A549 (cell line): ENCODE results near the gene REC8. TPM values are rescaled to one million over a fixed set of nuclear protein-coding genes. Genes with fewer than 3 reads are reported as not detected.

ENCODE experiments used
- ATAC-seq, 2 experiments: fragments of 200-7000 bp in 1 of 2; fragments of >200 bp in 1 of 2; cut with Nextera tagmentation in 1 of 2; cut with Tn5 transposase in 1 of 2; 3 replicates each; pipeline versions ENCODE4 v1.8.0 to v1.9.1; 2018 to 2020; ENCODE audit warnings: mild to moderate bottlenecking in 1 of 2, moderate library complexity in 1 of 2
- CTCF ChIA-PET: fragments of 300-600 bp; sonication (Branson Sonifier 250); formaldehyde crosslinking; extraction: SDS; loops from one replicate; lab custom pipeline; 2021; ENCODE audit warnings: antibody characterized with exemption, inconsistent platforms; lab: Yijun Ruan, JAX
- POLR2A ChIA-PET: fragments of 350-600 bp; formaldehyde crosslinking; extraction: SDS; loops from one replicate; lab custom pipeline; 2021; ENCODE audit warnings: antibody characterized with exemption, inconsistent platforms; lab: Yijun Ruan, JAX
- DNase-seq, 2 experiments: peaks; one replicate each; pipeline versions ENCODE4 v3.0.0 to v3.0.0-alpha.2; 2011 to 2016; ENCODE audit warnings: low read depth in 1 of 2, low spot score in 1 of 2
- FAIRE-seq: peaks from 2 replicates; lab custom pipeline; 2011; peaks lifted over from hg19 to GRCh38; lab: Jason Lieb, UNC
- H3K27ac ChIP-seq, 2 experiments: fragments of >200 bp; sonication (Bioruptor Twin); formaldehyde crosslinking; 3 replicates each; pipeline ENCODE4 v1.5.1; 2016 to 2017
- H3K4me1 ChIP-seq: fragments of >200 bp; sonication (Bioruptor Twin); formaldehyde crosslinking; 3 replicates; pipeline ENCODE4 v1.6.1; 2016
- H3K4me2 ChIP-seq: fragments of >200 bp; sonication (Bioruptor Twin); formaldehyde crosslinking; 3 replicates; pipeline ENCODE4 v1.6.1; 2016
- H3K4me3 ChIP-seq: fragments of >200 bp; sonication (Bioruptor Twin); formaldehyde crosslinking; 3 replicates; pipeline ENCODE4 v1.5.1; 2016
- H3K9me3 ChIP-seq: fragments of >200 bp; sonication (Bioruptor Twin); formaldehyde crosslinking; 3 replicates; pipeline ENCODE4 v1.6.1; 2016
- BCL3 ChIP-seq: fragments of >200 bp; sonication (Bioruptor Twin); formaldehyde crosslinking; IDR thresholded peaks from 3 replicates; pipeline ENCODE4 v1.6.1; 2016
- CBX2 ChIP-seq: fragments of 200-600 bp; sonication (generic); IDR thresholded peaks from 2 replicates; pipeline ENCODE4 v1.6.1; 2016; ENCODE audit warnings: low read depth, mild to moderate bottlenecking, borderline replicate concordance
- CBX8 ChIP-seq: fragments of 200-600 bp; sonication (generic); IDR thresholded peaks from 2 replicates; pipeline ENCODE4 v1.6.1; 2016
- CHD4 ChIP-seq: fragments of 200-600 bp; sonication (generic); IDR thresholded peaks from 2 replicates; pipeline ENCODE4 v1.6.1; 2016; ENCODE audit warnings: antibody characterized with exemption, mild to moderate bottlenecking, borderline replicate concordance
- EHMT2 ChIP-seq: fragments of 200-600 bp; sonication (generic); IDR thresholded peaks from 2 replicates; pipeline ENCODE4 v1.6.1; 2016; ENCODE audit warnings: antibody characterized with exemption, low read depth, mild to moderate bottlenecking, moderate library complexity
- ESRRA ChIP-seq: fragments of 150-350 bp; IDR thresholded peaks from 2 replicates; pipeline ENCODE4 v1.6.1; 2014; ENCODE audit warnings: mild to moderate bottlenecking, low read length, borderline replicate concordance
- FOSB ChIP-seq: fragments of 250-450 bp; sonication (Bioruptor Pico); IDR thresholded peaks from 2 replicates; pipeline ENCODE4 v1.5.0; 2020; ENCODE audit warnings: mild to moderate bottlenecking, moderate library complexity
- FOSL2 ChIP-seq, 2 experiments: fragments of 450-650 bp in 1 of 2; fragments of >200 bp in 1 of 2; sonication (Bioruptor Twin) in 1 of 2; formaldehyde crosslinking; IDR thresholded peaks; 2 replicates each; pipeline versions ENCODE4 v1.5.0 to v1.6.1; 2016 to 2020; ENCODE audit warnings: mild to moderate bottlenecking in 1 of 2, moderate library complexity in 1 of 2
- GATA3 ChIP-seq: IDR thresholded peaks from 2 replicates; pipeline ENCODE4 v1.6.1; 2012; ENCODE audit warnings: borderline replicate concordance
- HDAC2 ChIP-seq: fragments of 200-600 bp; sonication (generic); IDR thresholded peaks from 2 replicates; pipeline ENCODE4 v1.6.1; 2016
- HOXB13 ChIP-seq: fragments of 250-450 bp; sonication (Bioruptor Pico); IDR thresholded peaks from 2 replicates; pipeline ENCODE4 v1.5.0; 2020; ENCODE audit warnings: low read depth, mild to moderate bottlenecking, moderate library complexity
- JUN ChIP-seq, 2 experiments: fragments of >200 bp; sonication (Bioruptor Twin); formaldehyde crosslinking; IDR thresholded peaks; 2 replicates in 1 of 2; 3 replicates in 1 of 2; pipeline ENCODE4 v1.6.1; 2016 to 2017
- KDM1A ChIP-seq: fragments of 200-600 bp; sonication (generic); IDR thresholded peaks from 2 replicates; pipeline ENCODE4 v1.6.1; 2016; ENCODE audit warnings: low read depth, mild to moderate bottlenecking
- KDM5A ChIP-seq: fragments of 200-600 bp; sonication (generic); IDR thresholded peaks from 2 replicates; pipeline ENCODE4 v1.6.1; 2016; ENCODE audit warnings: antibody characterized with exemption, mild to moderate bottlenecking
- MAZ ChIP-seq: fragments of 150-350 bp; IDR thresholded peaks from 2 replicates; pipeline ENCODE4 v1.6.1; 2014; ENCODE audit warnings: antibody characterized with exemption, low read depth, low read length, borderline replicate concordance
- MYC ChIP-seq: IDR thresholded peaks from 2 replicates; pipeline ENCODE4 v1.6.1; 2012; ENCODE audit warnings: mild to moderate bottlenecking, inconsistent platforms, low read length, improper control_type of control experiment, borderline replicate concordance
- NFE2L2 ChIP-seq: fragments of 150-350 bp; conservative IDR thresholded peaks from 2 replicates; pipeline ENCODE4 v1.6.1; 2014; ENCODE audit warnings: low read length
- NPAS2 ChIP-seq: fragments of 250-450 bp; sonication (Bioruptor Pico); IDR thresholded peaks from 2 replicates; pipeline ENCODE4 v1.8.0; 2022; ENCODE audit warnings: mild to moderate bottlenecking, moderate library complexity, borderline replicate concordance
- NR3C1 ChIP-seq: fragments of >200 bp; sonication (Bioruptor Twin); formaldehyde crosslinking; IDR thresholded peaks from 3 replicates; pipeline ENCODE4 v1.6.1; 2017
- POLR2A ChIP-seq: IDR thresholded peaks from 2 replicates; pipeline ENCODE4 v1.6.1; 2012; ENCODE audit warnings: mild to moderate bottlenecking, low read length
- RAD21 ChIP-seq, 2 experiments: fragments of >200 bp in 1 of 2; sonication (Bioruptor Twin) in 1 of 2; formaldehyde crosslinking in 1 of 2; IDR thresholded peaks in 1 of 2; conservative IDR thresholded peaks in 1 of 2; 2 replicates in 1 of 2; 3 replicates in 1 of 2; pipeline ENCODE4 v1.6.1; 2012 to 2018; ENCODE audit warnings: inconsistent platforms in 1 of 2
- RCOR1 ChIP-seq: fragments of 150-350 bp; IDR thresholded peaks from 2 replicates; pipeline ENCODE4 v1.6.1; 2014; ENCODE audit warnings: antibody characterized with exemption, low read length, low read depth
- SREBF2 ChIP-seq: fragments of 450-650 bp; IDR thresholded peaks from 2 replicates; pipeline ENCODE4 v1.6.1; 2014; ENCODE audit warnings: mild to moderate bottlenecking, moderate library complexity
- TP53 ChIP-seq: fragments of 250-450 bp; sonication (Bioruptor Pico); IDR thresholded peaks from 2 replicates; pipeline ENCODE4 v1.5.0; 2021; ENCODE audit warnings: mild to moderate bottlenecking, moderate library complexity
- ZC3H11A ChIP-seq: fragments of 450-650 bp; IDR thresholded peaks from 2 replicates; pipeline ENCODE4 v1.6.1; 2014; ENCODE audit warnings: antibody characterized with exemption, mild to moderate bottlenecking
- ZFP36 ChIP-seq: fragments of 450-650 bp; IDR thresholded peaks from 2 replicates; pipeline ENCODE4 v1.6.1; 2014; ENCODE audit warnings: borderline replicate concordance; ENCODE audit not compliant: partially characterized antibody
- WGBS: methylation state at CpG from one replicate; pipeline ENCODE4 v1.1.6; 2017; ENCODE audit errors: missing lambda C conversion rate; 5-methylcytosine and 5-hydroxymethylcytosine counted together
- polyA plus RNA-seq, 4 experiments: library from polyadenylated mRNA; depleted of rRNA in 3 of 4; stranded (reverse); fragments of >200 nt; fragmentation: RNase III in 1 of 4; extraction: RNeasy Plus Mini Kit Qiagen cat#74134 plus additional on column Dnase treatment in 1 of 4; gene quantifications; 2 replicates in 3 of 4; 3 replicates in 1 of 4; pipeline ENCODE4 v1.2.3, GENCODE V29; 2011 to 2017
- TF ChIP-seq, protein P1 (sequence below): fragments of >200 bp; sonication (Bioruptor Twin); formaldehyde crosslinking; IDR thresholded peaks from 3 replicates; pipeline ENCODE4 v1.5.1; 2016
- TF ChIP-seq, protein P2 (sequence below): IDR thresholded peaks from 2 replicates; pipeline ENCODE4 v1.6.1; 2012
- TF ChIP-seq, protein P3 (sequence below): fragments of 150-350 bp; IDR thresholded peaks from 2 replicates; pipeline ENCODE4 v1.6.1; 2014; ENCODE audit warnings: low read depth, mild to moderate bottlenecking, low read length

Gene REC8
- polyA plus RNA-seq, 2 of the 4 experiments (the other 2 are of a cell fraction), result 1.9 to 4.2 TPM

DNA sequence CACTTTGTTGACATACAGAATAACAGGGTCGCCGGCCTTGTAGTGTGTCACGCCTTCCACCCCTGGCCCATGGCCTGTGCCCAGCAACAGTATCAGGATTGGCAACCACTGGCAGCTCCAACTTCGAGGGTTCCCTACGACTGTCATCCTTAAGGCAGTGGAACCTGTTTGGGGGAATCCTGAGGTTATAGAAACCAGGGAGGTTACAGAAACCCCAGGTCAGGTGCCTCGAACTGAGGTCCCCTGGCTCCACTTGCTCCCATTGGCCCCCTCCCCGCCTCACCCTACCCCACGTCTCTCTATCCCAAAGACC lies 22.9 kb downstream of the REC8 start:
- Histone ChIP-seq H3K4me1 (peaks cover 14% of the 10 kb centered on the region; the same call in 2 of the 3 replicates), H3K4me2 (peak overlapping the region; percentile 77), H3K9me3 (no peaks in the 10 kb centered on the region), H3K4me3 (peak overlapping the region; percentile 62), H3K27ac (peak overlapping the region; percentile 88 to 98)
- ChIA-PET POLR2A (interaction anchor here (1.5 to 1.9 kb wide), 4 partner anchors 10 to 48 kb away, joined by 6 to 36 read pairs (median 12); partner anchors contain the start of genes CHMP4A, MDP1, RNF31 and TINF2), CTCF (interaction anchor here (1.2 to 1.9 kb wide), 5 partner anchors 10 to 102 kb away, joined by 4 to 9 read pairs (median 5); partner anchors contain the start of genes IRF9 and MDP1)
- DNase-seq (peak in 1 of 2 experiments; percentile 21), FAIRE-seq (no peak), ATAC-seq (no peak; a peak in 1 of 6 replicates)
- 49% methylated on average over 8 of the region's 8 CpGs for WGBS
- TF ChIP-seq, protein P1, sequence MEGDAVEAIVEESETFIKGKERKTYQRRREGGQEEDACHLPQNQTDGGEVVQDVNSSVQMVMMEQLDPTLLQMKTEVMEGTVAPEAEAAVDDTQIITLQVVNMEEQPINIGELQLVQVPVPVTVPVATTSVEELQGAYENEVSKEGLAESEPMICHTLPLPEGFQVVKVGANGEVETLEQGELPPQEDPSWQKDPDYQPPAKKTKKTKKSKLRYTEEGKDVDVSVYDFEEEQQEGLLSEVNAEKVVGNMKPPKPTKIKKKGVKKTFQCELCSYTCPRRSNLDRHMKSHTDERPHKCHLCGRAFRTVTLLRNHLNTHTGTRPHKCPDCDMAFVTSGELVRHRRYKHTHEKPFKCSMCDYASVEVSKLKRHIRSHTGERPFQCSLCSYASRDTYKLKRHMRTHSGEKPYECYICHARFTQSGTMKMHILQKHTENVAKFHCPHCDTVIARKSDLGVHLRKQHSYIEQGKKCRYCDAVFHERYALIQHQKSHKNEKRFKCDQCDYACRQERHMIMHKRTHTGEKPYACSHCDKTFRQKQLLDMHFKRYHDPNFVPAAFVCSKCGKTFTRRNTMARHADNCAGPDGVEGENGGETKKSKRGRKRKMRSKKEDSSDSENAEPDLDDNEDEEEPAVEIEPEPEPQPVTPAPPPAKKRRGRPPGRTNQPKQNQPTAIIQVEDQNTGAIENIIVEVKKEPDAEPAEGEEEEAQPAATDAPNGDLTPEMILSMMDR, result no peak
- TF ChIP-seq RAD21 (conservative IDR thresholded peaks at IDR 0.05 in 1 of 2, IDR thresholded peaks at IDR 0.05 in 1 of 2) (no peak), NPAS2 (CRISPR knock-in tag) (no peak), JUN (IDR thresholded peaks at IDR 0.05) (no peak), ZC3H11A (no peak), KDM5A (no peak), POLR2A (no peak), FOSB (CRISPR knock-in tag) (no peak), NR3C1 (no peak), HDAC2 (no peak), MYC (no peak), RCOR1 (no peak), GATA3 (no peak), CBX8 (no peak), SREBF2 (no peak), ESRRA (no peak), FOSL2 (IDR thresholded peaks at IDR 0.05) (no peak), FOSL2 (CRISPR knock-in tag; IDR thresholded peaks at IDR 0.05) (no peak)
- TF ChIP-seq, protein P2, sequence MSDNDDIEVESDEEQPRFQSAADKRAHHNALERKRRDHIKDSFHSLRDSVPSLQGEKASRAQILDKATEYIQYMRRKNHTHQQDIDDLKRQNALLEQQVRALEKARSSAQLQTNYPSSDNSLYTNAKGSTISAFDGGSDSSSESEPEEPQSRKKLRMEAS, result no peak
- TF ChIP-seq, protein P3, sequence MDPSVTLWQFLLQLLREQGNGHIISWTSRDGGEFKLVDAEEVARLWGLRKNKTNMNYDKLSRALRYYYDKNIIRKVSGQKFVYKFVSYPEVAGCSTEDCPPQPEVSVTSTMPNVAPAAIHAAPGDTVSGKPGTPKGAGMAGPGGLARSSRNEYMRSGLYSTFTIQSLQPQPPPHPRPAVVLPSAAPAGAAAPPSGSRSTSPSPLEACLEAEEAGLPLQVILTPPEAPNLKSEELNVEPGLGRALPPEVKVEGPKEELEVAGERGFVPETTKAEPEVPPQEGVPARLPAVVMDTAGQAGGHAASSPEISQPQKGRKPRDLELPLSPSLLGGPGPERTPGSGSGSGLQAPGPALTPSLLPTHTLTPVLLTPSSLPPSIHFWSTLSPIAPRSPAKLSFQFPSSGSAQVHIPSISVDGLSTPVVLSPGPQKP, result no peak

GRCh38 chr14:24195186-24196070 lies 23.5 kb downstream of the REC8 start, which contains the start of gene TM9SF1:
TSS of gene TM9SF1 (minus strand) at chr14:24195441. CDS start at chr14:24195019, 422 bp downstream.
- H3K4me2 ChIP-seq, result peak within 1 kb of the TSS; percentile 77
- H3K4me1 ChIP-seq, result peaks cover 14% of the 10 kb centered on the region; the same call in 2 of the 3 replicates
- peak; percentile 79 to 90 for DNase-seq
- H3K9me3 ChIP-seq, result no peaks in the 10 kb centered on the region
- ATAC-seq, result peak; percentile 96
- H3K4me3 ChIP-seq, result peak within 1 kb of the TSS; percentile 62
- ChIA-PET CTCF (interaction anchor here (0.6 to 1.9 kb wide), 9 partner anchors 8 to 101 kb away, joined by 3 to 9 read pairs (median 5); partner anchors contain the start of genes IRF9 and MDP1), POLR2A (interaction anchor here (0.5 to 1.9 kb wide), 11 partner anchors 10 to 1100 kb away, joined by 3 to 36 read pairs (median 5); partner anchors contain the start of genes CHMP4A, MDP1, RABGGTA and RNF31)
- H3K27ac ChIP-seq, result peak within 1 kb of the TSS; percentile 88 to 98
- FAIRE-seq, result no peak
- 3% methylated on average over 37 of the region's 89 CpGs for WGBS
- no peak for TF ChIP-seq HOXB13 (CRISPR knock-in tag)
- 0 out of 2 replicates have a peak, but pooled peaks have one; percentile 11 for TF ChIP-seq TP53 (CRISPR knock-in tag)
- no peak for TF ChIP-seq RCOR1
- no peak for TF ChIP-seq BCL3
- no peak for TF ChIP-seq FOSB (CRISPR knock-in tag)
- TF ChIP-seq FOSL2 (IDR thresholded peaks at IDR 0.05), result no peak
- peak; percentile 42; the same call in 1 of the 2 replicates for TF ChIP-seq FOSL2 (CRISPR knock-in tag; IDR thresholded peaks at IDR 0.05)
- TF ChIP-seq EHMT2, result no peak
- no peak for TF ChIP-seq ZFP36
- no peak for TF ChIP-seq RAD21 (conservative IDR thresholded peaks at IDR 0.05 in 1 of 2, IDR thresholded peaks at IDR 0.05 in 1 of 2)
- peak; percentile 60; the same call in 1 of the 2 replicates for TF ChIP-seq MYC
- no peak for TF ChIP-seq CHD4
- TF ChIP-seq, protein P3, result no peak
- TF ChIP-seq ESRRA, result no peak
- TF ChIP-seq CBX2, result no peak
- TF ChIP-seq POLR2A, result peak; percentile 78
- no peak for TF ChIP-seq MAZ
- TF ChIP-seq NFE2L2, result no peak
- TF ChIP-seq KDM1A, result no peak
